HG03159 (cell line): ENCODE results near the gene RALGDS.

Experiments used
- ATAC-seq: cut with Tn5 transposase; IDR thresholded peaks from one replicate; pipeline ENCODE4 v1.9.1; 2021; ENCODE audit warnings: mild to moderate bottlenecking, moderate library complexity; ENCODE audit not compliant: unreplicated experiment

Gene RALGDS

GRCh38 chr9:133055788-133056420 lies 65.1 kb downstream of the RALGDS start:
- ATAC-seq = no peak

GRCh38 chr9:133054966-133055365 lies 66.1 kb downstream of the RALGDS start:
- no peak for ATAC-seq

DNA sequence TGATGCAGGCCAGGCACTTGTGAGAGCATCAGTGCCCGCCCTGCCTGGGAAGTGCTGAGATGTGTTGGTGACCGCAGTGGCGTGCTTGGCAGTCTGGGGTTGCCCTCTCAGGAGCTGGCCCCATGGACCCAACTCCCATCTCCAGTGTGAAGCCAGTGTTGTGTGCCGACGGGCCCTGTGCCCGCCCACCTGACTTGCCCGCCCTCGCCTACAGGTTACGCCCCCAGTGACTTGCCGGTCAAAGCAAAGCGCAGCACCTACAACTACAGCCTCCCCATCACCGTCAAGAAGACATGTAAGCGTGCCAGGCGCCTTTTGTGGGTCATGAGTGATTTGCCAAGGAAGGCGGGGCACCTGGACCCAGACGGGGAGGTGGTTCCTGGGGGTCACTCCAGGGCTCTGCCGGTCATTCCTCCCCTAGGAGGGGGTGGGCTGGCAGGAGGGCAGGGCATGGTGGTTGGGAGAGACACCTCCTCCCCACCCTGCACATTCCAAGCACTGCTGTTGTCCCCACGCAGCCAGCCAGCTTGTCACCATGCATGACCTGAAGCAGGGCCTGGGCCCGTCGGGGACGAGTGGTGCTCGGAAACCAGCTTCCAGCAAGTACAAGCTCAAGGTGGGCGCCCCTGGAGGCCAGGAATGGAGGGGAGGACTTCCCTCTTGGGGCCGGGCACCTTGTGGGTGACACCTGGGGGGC lies 66.7 kb downstream of the RALGDS start:
- ATAC-seq = no peak

DNA sequence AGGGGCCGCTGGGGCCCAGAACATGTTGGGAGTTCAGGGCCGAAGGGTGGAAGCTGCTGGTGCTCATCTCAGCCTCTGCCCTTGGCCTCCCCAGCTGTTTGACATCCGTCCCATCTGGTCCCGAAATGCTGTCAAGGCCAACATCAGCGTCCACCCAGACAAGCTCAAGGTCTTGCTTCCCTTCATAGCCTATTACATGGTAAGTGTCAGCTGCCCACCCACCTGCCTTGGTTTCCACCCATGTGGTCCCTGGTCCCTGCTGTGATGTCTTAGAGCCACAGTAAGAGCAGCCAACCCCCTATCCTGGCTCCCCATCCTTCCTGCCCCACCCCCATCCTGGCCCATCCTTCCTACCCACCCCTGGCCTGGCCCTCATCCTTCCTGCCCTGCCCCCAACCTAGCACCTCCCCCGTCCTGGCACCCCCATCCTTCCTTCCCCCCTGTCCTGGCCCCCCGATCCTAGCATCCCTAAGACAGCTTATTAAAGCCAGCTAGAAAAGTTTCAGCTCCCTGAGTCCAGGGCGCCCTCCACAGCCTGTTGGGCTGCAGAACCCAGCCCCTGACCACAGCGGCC lies 69.0 kb downstream of the RALGDS start:
- no peak for ATAC-seq

- no peak for ATAC-seq
Measured at GRCh38 chr9:133051281-133051900, 69.6 kb downstream of the RALGDS start.

GRCh38 chr9:133050781-133051180 lies 70.3 kb downstream of the RALGDS start:
- no peak for ATAC-seq

DNA sequence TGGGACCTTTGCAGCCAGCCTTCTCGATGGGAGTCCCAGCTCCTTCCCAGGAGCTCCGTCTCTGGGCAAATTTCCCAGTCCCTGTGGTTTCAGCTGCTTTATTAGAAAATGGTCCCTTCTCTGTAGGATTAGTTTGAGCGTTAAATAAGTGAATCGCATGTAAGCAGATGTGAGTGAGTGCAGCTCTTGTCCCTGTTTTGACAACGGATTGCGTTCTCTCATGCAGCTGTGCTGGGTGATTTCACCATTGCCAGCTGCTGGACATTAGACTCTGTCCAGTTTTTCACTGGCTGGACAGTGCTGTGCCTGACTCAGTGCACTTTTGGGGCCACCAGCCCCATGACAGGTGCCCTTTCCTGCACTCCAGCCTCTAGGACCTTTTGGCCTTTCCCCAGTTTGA lies 70.9 kb downstream of the RALGDS start:
- ATAC-seq = no peak

DNA sequence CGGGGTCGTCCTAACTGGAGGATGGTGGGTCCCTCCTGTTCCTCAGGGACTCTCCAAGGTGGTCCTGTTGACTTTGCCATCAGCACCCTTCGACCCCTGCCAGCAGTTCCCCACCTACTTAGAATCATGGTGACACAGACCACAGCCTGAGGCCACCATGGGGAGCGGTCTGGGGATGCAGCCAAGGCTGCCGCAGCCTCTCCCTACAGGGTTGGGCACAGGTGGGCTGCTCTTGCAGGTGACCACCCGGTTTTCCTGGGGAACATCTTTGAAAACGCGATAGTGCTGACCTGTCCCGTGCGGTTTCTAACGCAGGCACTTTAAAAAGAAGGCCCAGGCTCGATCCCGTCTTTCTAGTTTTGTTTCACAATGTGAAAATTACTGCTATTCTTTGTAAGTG lies 72.0 kb downstream of the RALGDS start:
- no peak for ATAC-seq

- ATAC-seq = no peak
Measured at GRCh38 chr9:133048595-133048994, 72.4 kb downstream of the RALGDS start.
